GM20000 (cell line): Measurements from ENCODE around the gene XYLB.

Experiments
- DNase-seq: peaks from one replicate; pipeline ENCODE4 v3.0.0; 2012; ENCODE audit warnings: low spot score
- TF ChIP-seq, protein P1 (sequence below): IDR thresholded peaks from 2 replicates; pipeline ENCODE4 v1.5.1; 2012; ENCODE audit warnings: mild to moderate bottlenecking, control low read depth; ENCODE audit errors: extremely low read depth, missing control alignments

XYLB gene

DNA sequence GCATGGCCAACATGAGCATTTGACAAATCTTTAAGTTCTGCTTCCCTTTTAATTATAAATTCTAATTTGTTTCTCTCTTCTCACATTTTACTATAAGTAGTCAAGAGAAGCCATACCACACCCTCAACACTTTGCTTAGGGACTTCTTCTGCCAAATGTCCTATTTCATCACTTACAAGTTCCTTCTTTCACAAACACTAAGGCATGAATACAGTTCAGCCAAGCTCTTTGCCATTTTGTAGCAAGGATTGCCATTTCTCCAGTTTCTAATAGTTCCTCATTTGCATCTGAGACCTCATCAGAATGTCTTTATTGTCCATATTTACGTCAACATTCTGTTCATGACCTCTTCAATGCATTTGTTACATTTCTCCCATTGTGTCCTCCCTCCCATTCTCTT lies 35.1 kb upstream of the XYLB start:
- no peak for DNase-seq
- TF ChIP-seq, protein P1, sequence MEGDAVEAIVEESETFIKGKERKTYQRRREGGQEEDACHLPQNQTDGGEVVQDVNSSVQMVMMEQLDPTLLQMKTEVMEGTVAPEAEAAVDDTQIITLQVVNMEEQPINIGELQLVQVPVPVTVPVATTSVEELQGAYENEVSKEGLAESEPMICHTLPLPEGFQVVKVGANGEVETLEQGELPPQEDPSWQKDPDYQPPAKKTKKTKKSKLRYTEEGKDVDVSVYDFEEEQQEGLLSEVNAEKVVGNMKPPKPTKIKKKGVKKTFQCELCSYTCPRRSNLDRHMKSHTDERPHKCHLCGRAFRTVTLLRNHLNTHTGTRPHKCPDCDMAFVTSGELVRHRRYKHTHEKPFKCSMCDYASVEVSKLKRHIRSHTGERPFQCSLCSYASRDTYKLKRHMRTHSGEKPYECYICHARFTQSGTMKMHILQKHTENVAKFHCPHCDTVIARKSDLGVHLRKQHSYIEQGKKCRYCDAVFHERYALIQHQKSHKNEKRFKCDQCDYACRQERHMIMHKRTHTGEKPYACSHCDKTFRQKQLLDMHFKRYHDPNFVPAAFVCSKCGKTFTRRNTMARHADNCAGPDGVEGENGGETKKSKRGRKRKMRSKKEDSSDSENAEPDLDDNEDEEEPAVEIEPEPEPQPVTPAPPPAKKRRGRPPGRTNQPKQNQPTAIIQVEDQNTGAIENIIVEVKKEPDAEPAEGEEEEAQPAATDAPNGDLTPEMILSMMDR, result no peak

DNA sequence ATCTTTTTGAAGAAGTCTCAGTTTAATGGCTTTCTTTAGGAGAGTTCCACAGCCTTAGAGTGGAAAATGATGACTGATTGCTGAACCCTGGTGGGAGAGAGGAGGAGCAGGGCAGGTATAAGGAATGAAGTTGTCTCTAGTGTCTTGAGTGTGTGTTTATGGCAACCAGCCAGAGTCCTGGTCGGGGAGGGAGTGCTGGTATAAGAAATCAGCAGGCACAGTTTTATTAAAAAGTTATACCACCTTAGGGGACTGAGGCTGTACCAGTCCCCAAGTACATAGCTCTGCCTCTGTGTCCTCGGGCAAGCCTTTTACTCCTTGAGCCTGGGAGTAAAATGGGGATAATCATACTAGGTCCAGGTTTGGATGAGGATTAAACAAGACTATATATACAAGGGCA lies 34.6 kb upstream of the XYLB start:
- TF ChIP-seq, protein P1, result no peak
- no peak for DNase-seq

DNA sequence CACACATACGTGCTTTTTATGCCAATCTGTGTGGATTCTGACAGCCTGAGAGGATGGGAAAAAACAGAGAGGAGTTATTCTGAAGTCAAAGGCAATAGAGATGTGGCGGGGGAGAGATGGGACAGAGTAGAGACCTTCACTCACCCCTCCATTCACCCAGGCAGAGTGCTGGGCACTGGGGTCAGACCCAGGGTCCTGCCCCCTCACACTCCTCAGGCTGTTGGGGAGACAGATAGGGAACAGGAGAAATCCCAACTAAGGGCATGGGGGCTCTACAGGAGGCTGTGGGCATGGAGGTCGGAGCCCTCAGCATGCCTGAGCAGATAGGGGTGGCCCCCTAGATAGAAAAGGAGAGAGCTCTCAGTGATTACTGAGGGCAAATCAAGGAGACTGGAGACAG lies 34.2 kb upstream of the XYLB start:
- TF ChIP-seq, protein P1, result no peak
- DNase-seq, result no peak

DNA sequence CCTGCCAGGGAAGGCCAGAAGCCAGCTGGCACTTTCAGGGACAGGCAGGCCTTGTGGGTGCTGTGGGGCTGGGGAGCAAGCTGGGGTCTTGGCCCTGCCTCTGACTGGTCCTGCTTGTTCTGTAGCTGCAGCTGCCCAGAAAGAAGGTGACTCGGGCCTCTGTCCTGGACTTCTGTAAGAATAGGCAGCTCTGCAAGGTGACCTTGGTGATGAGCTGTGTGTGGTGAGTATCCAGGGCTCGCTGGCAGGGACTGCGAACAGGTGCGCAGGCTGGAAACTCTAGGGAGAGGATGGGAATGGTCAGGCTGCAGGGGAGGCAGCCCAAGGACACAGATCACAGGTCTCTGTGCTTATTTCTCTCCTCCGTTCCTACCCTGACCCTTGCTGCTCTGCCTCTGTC lies 33.3 kb upstream of the XYLB start:
- DNase-seq, result no peak
- TF ChIP-seq, protein P1, result no peak

DNA sequence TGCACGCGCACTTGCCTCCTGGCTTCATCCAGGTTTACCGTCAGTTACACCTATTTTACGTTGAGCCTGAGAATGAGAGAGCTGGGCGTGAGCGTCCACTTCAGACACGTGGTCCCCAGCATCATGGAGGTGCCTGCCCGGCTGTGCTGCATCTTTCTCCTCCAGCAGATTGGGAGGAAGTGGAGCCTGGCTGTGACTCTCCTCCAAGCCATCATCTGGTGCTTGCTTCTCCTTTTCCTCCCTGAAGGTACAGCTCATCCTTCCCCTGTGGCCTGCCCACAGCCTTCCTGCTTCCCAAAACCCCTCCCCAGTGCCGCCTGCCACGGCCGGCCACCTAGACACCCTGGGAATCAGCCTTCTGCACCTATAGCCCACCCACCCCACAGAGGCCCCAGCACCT lies 32.9 kb upstream of the XYLB start:
- TF ChIP-seq, protein P1, result no peak
- no peak for DNase-seq

DNA sequence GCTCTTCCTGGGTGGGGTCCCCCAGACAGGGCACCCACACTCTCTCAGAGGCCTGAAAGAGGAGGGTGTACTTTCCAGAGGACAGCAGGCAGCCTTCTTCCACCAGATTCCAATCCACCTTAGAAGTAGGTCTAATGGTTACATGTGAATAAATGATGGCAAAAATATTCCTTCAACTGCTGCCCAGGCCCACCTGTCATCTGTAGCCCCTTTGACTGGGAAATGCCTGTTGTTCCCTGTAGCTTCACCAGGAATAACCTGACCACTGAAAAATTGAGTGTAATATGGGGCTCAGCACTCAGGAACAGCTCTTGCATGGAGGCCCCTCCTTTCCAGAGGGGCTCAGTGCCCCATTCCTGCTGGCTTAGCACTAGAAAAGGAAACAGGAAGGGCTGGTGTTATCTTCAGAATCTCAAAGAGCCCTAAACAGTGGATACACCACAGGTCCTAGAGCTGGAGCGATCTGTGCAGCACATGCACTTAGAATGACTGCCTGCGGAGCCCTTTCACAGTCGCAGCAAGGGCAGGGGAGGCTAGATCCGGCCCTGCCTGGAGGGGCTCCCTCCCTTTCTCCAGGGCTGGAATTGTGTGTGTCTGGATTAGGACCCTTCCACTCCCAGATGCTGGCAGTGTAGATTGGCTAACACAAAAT lies 32.3 kb upstream of the XYLB start:
- TF ChIP-seq, protein P1, result no peak

DNA sequence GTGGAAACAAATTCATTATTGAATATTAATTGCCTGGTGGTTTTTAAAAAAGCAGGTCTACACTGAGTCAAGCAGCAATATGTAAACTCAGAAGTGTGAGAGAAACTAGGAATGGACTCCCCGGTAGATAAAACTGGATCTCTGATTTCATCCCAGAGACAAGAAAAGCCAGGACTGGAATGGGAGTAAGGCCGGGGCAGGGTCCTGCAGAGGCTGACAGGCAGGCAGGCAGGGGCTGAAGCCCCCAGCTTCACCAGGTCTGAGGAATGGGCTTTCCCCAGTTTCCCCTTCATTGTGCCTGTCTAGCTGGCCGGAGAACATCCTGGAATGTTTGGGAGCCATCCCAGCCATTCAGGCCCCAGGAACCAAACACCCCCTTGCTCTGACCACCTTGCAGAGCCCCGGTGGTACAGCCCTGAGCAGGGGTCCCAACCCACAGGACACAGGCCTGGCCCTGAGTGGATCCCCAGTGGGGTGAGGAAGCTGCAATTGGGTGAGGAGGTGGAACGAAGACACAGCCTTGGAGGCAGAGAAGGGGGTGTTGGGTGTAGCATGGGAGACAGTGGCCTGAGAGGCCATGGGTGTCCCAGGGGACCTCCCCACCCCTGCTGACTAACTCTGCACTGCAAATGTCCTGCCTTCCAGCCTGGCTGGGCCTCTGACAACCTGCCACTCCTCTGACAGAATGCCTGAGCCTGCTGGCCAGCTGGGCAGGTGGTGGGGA lies 31.7 kb upstream of the XYLB start:
- TF ChIP-seq, protein P1, result no peak
- no peak for DNase-seq

More for the DNA sequence above, 32.3 kb upstream of the XYLB start:
- DNase-seq, result no peak
